HG02884 (cell line): ENCODE measurements around the gene YTHDF2.
A peak's percentile ranks its signal among the peaks of the same experiment; 100 is the strongest.
"Not testable (repeated sequence)": the region's sequence is repeated elsewhere in the genome, so short reads cannot be mapped to it uniquely, and the experiment has no call there.

ENCODE experiments used
- ATAC-seq: cut with Tn5 transposase; IDR thresholded peaks from one replicate; pipeline ENCODE4 v1.9.1; 2021; ENCODE audit warnings: mild to moderate bottlenecking, moderate library complexity; ENCODE audit not compliant: unreplicated experiment

Gene YTHDF2

GRCh38 chr1:28736450-28737306 lies at the start of gene YTHDF2:
Gene YTHDF2, plus strand, starts transcription at chr1:28736940. Its CDS starts 181 bp downstream, at chr1:28737121.
- peak; percentile 67 for ATAC-seq

GRCh38 chr1:28691627-28692026 lies 45.1 kb upstream of the YTHDF2 start:
- not testable (repeated sequence) for ATAC-seq

DNA sequence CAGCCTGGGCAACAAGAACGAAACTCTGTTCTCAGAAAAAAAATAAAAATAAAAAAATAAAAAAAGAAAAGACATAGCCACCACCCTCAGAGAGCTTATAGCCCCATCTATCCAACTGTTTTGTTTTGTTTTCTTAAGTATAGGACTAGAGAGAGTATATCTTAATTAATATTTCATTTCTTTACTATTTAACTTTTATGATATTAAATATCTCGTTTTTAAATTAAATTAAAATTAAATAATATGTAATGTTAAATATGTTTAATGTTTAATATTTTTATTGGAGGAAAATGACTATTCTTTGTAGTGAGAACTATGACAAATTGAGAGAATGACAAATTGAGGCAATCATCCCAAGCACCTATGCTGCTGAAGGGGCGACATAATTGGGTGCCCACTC lies 33.1 kb upstream of the YTHDF2 start:
- no peak for ATAC-seq

DNA sequence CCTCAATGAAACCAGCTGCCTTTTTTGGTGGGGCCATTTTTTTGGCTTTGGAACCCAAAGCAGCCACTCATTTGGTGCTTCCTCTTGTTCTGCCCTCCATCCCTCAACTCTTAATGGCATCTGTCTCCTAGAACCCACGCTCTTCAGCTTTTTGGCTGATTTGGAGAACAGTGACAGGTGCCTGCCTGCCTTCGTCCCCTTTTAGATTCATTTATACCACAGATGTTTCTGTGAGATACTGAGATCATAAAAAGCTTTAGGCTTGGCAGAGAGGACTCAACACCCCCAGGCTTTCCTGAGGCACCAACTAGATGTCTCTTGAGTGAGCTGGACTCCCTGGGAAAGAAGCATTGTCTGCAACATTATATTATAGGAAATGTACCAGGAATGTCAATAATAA lies 20.4 kb upstream of the YTHDF2 start:
- ATAC-seq, result no peak

- ATAC-seq, result no peak
Measured at GRCh38 chr1:28718166-28718565, 18.6 kb upstream of the YTHDF2 start.

- ATAC-seq, result no peak
Measured at GRCh38 chr1:28718586-28719331, 18.0 kb upstream of the YTHDF2 start.

- ATAC-seq, result no peak
Measured at GRCh38 chr1:28719332-28719619, 17.5 kb upstream of the YTHDF2 start.

- ATAC-seq, result no peak
Measured at GRCh38 chr1:28720376-28720775, 16.4 kb upstream of the YTHDF2 start.

GRCh38 chr1:28721927-28722326 lies 14.8 kb upstream of the YTHDF2 start:
- ATAC-seq, result not testable (repeated sequence)

DNA sequence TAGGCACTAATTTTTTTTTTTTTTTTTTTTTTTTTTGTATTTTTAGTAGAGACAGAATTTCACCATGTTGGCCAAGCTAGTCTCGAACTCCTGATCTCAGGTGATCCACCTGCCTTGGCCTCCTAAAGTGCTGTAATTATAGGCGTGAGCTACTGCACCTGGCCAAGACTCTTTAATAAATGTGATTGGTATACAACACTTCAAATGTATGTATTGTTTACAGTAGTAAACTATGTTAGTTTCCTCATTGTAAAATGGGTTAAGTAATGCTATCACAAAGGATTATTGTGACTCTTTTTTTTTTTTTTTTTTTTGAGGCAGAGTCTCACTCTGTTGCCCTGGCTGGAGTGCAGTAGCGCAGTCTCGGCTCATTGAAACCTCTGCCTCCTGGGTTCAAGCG lies 11.4 kb upstream of the YTHDF2 start:
- ATAC-seq, result not testable (repeated sequence)

GRCh38 chr1:28735961-28736449 lies 735 bp upstream of the YTHDF2 start:
- no peak for ATAC-seq

GRCh38 chr1:28737307-28738132 lies 780 bp downstream of the YTHDF2 start:
- ATAC-seq, result peak; percentile 22

GRCh38 chr1:28740118-28740517 lies 3.4 kb downstream of the YTHDF2 start:
- no peak for ATAC-seq

- ATAC-seq, result no peak
Measured at GRCh38 chr1:28744184-28744583, 7.4 kb downstream of the YTHDF2 start.

DNA sequence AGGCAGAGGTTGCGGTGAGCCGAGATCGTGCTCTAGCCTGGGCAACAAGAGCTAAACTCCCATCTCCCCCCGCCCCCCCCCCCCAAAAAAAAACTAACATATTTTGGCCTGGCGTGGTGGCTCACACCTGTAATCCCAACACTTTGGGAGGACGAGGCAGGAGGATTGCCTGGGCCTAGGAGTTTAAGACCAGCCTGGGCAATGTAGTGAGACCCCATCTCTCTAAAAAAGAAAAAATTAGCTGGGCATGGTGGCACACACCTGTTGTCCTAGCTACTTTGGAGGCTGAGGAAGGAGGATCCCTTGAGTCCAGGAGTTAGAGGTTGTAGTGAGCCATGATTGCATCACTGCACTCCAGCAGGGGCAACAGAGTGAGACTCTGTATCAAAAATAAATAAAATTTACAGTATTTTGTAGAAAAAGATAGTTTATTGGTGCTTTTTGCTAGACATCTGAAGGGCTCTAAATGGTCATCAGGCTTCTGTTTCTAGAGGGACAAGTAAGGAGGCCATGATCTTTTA lies 9.0 kb downstream of the YTHDF2 start:
- no peak for ATAC-seq

DNA sequence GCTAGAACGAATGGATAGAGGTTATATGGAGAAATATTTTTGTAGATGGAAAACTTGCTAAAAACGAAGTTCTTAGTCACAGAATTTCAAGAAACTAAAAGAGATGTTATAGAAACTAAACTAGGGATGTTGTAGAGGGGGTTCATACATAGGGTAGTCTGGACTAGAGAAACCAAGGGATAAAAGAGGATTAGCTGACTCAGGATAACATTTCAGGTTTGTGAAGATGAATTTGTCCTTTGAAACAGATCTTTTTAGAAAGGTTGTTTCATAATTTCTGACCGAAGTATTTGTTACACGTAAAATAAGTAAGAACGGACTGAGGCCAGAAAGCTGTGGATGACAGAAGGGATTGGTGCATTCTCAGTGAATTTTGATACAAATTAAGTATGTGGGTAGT lies 13.6 kb downstream of the YTHDF2 start:
- ATAC-seq, result no peak

DNA sequence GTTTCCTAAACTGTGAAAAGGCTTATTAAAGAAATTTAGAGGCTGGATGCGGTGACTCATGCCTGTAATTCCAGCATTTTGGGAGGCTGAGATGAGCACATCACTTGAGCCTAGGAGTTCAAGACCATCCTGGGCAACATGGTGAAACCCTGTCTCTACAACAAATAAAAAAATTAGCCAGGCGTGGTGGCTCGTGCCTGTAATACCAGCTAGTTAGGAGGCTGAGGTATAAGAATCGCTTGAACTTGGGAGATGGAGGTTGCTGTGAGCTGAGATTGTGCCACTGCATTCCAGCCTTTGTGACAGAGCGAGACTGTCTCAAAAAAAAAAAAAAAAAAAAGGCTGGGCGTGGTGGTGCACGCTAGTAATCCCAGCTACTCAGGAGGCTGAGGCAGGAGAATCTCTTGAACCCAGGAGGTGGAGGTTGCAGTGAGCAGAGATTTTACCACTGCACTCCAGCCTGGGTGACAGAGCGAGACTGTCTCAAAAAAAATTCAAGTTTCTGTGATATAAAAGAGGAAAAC lies 14.1 kb downstream of the YTHDF2 start:
- ATAC-seq, result not testable (repeated sequence)

GRCh38 chr1:28751315-28752060 lies 14.7 kb downstream of the YTHDF2 start:
- no peak for ATAC-seq

DNA sequence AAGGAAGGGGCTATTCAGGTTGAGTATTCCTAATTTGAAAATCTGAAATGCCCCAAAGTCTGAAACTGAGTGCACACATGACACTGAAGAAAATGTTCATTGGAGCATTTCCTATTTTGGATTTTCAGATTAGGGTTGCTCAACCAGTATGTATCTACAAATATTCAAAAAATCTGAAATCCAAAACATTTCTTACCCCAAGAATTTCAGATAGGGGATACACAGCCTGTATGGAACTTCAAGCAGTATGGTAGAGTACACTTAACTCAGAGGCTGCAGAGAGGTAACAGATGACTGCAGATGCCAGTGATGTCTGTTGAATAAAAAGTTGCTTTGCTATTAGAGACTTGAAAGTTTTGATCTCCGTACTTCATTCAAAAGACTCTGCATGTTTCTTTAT lies 19.0 kb downstream of the YTHDF2 start:
- ATAC-seq, result no peak

DNA sequence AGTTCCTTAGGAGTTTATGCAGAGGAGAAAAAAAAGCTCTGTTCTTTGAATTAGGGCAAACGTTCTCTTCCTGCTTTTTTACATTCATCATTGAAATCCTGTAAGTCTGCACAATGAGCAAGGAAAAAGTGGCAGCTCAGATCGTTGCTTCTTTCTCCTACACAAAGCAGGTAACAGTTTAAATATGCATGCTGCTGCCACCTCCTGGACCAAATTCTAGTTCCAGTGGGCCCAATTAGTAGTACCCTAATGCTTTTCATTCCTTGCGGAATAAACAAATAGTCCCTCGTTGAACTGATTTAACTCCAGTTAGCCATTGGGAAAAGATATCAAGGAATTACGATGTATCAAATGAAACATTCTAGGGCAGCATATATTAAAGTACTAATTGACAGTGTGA lies 20.1 kb downstream of the YTHDF2 start:
- ATAC-seq, result no peak
